GM23338 (cell line): ENCODE data around the gene TMEM59L. TPM values are rescaled to one million over a fixed set of nuclear protein-coding genes. Genes with fewer than 3 reads are reported as not detected.

Experiments
- ATAC-seq: fragments of 200-7000 bp; cut with Tn5 transposase; 3 replicates; pipeline ENCODE4 v1.9.1; 2020
- DNase-seq: peaks from one replicate; pipeline ENCODE4 v3.0.0-alpha.2; 2015; ENCODE audit warnings: low spot score
- H2AFZ ChIP-seq: fragments of 200-600 bp; sonication (generic); 2 replicates; pipeline ENCODE4 v1.8.0; 2016; ENCODE audit warnings: antibody characterized with exemption, mild to moderate bottlenecking, moderate library complexity
- H3F3A ChIP-seq: fragments of 200-600 bp; sonication (generic); replicated peaks from 2 replicates; pipeline ENCODE4 v1.8.0; 2017; ENCODE audit warnings: antibody characterized with exemption, mixed run types, low read depth
- H3K27ac ChIP-seq: fragments of 200-600 bp; sonication (generic); 2 replicates; pipeline ENCODE4 v1.6.1; 2016; ENCODE audit warnings: low read depth
- H3K27me3 ChIP-seq: fragments of 200-600 bp; sonication (generic); 2 replicates; pipeline ENCODE4 v1.8.0; 2016; ENCODE audit warnings: mild to moderate bottlenecking, mixed run types, moderate library complexity; ENCODE audit not compliant: insufficient read depth
- H3K36me3 ChIP-seq: fragments of 200-600 bp; sonication (generic); 2 replicates; pipeline ENCODE4 v1.8.0; 2016; ENCODE audit warnings: mild to moderate bottlenecking; ENCODE audit not compliant: insufficient read depth
- H3K4me1 ChIP-seq: fragments of 200-600 bp; sonication (generic); 2 replicates; pipeline ENCODE4 v1.8.0; 2016; ENCODE audit warnings: mild to moderate bottlenecking, moderate library complexity; ENCODE audit not compliant: insufficient read depth
- H3K4me2 ChIP-seq: fragments of 200-600 bp; sonication (generic); 2 replicates; pipeline ENCODE4 v1.7.1; 2017; ENCODE audit warnings: mixed run types
- H3K4me3 ChIP-seq: fragments of 200-600 bp; sonication (generic); 2 replicates; pipeline ENCODE4 v1.6.1; 2016; ENCODE audit warnings: mixed run types
- H3K79me2 ChIP-seq: fragments of 200-600 bp; sonication (generic); replicated peaks from 2 replicates; pipeline ENCODE4 v1.8.0; 2017; ENCODE audit warnings: mild to moderate bottlenecking; ENCODE audit not compliant: insufficient read depth
- H3K9me2 ChIP-seq: fragments of 200-600 bp; sonication (generic); 2 replicates; pipeline ENCODE4 v1.8.0; 2017; ENCODE audit not compliant: insufficient read depth
- H4K20me1 ChIP-seq: fragments of 200-600 bp; sonication (generic); replicated peaks from 2 replicates; pipeline ENCODE4 v1.8.0; 2017; ENCODE audit warnings: mild to moderate bottlenecking; ENCODE audit not compliant: insufficient read depth
- H3K27ac Mint-ChIP-seq: 2 replicates; pipeline ENCODE4 v1.8.0; 2020; ENCODE audit warnings: inconsistent platforms, mild to moderate bottlenecking, moderate library complexity, mixed read lengths
- H3K27me3 Mint-ChIP-seq: 3 replicates; pipeline ENCODE4 v1.8.0; 2022; ENCODE audit warnings: low read depth, mild to moderate bottlenecking, moderate library complexity, mixed read lengths, inconsistent platforms; ENCODE audit not compliant: insufficient read depth, poor library complexity
- H3K36me3 Mint-ChIP-seq: 3 replicates; pipeline ENCODE4 v1.8.0; 2021; ENCODE audit warnings: low read depth, mild to moderate bottlenecking, inconsistent platforms, moderate library complexity, mixed read lengths
- H3K4me1 Mint-ChIP-seq: 3 replicates; pipeline ENCODE4 v1.8.0; 2020; ENCODE audit warnings: mild to moderate bottlenecking, inconsistent platforms, mixed read lengths
- H3K4me3 Mint-ChIP-seq: 3 replicates; pipeline ENCODE4 v1.8.0; 2021; ENCODE audit warnings: moderate library complexity, mild to moderate bottlenecking, inconsistent platforms, mixed read lengths
- H3K9me3 Mint-ChIP-seq: 3 replicates; pipeline ENCODE4 v1.8.0; 2020; ENCODE audit warnings: moderate library complexity, mild to moderate bottlenecking, inconsistent platforms, mixed read lengths
- CREB1 ChIP-seq: fragments of 250-450 bp; sonication (Bioruptor Pico); IDR thresholded peaks from 2 replicates; pipeline ENCODE4 v1.5.0; 2020; ENCODE audit warnings: low read depth, mild to moderate bottlenecking, moderate library complexity
- EZH2 ChIP-seq: fragments of 200-600 bp; sonication (generic); IDR thresholded peaks from one replicate; pipeline ENCODE4 v1.8.0; 2017; ENCODE audit warnings: antibody characterized with exemption, mild to moderate bottlenecking, low read depth; ENCODE audit not compliant: unreplicated experiment
- JUNB ChIP-seq: IDR thresholded peaks from one replicate; pipeline ENCODE4 v1.6.1; 2016; ENCODE audit warnings: antibody characterized with exemption; ENCODE audit not compliant: unreplicated experiment
- NANOG ChIP-seq: IDR thresholded peaks from 2 replicates; pipeline ENCODE4 v1.6.1; 2016; ENCODE audit warnings: antibody characterized with exemption, borderline replicate concordance
- POLR2AphosphoS5 ChIP-seq: IDR thresholded peaks from 2 replicates; pipeline ENCODE4 v1.6.1; 2016; ENCODE audit warnings: antibody characterized with exemption, low read depth
- STAT1 ChIP-seq: IDR thresholded peaks from one replicate; pipeline ENCODE4 v1.6.1; 2016; ENCODE audit warnings: antibody characterized with exemption; ENCODE audit not compliant: unreplicated experiment
- ZNF114 ChIP-seq: fragments of 250-450 bp; sonication (Bioruptor Pico); IDR thresholded peaks from 2 replicates; pipeline ENCODE4 v1.5.0; 2020; ENCODE audit warnings: mild to moderate bottlenecking, moderate library complexity
- ZNF331 ChIP-seq: fragments of 250-450 bp; sonication (Bioruptor Pico); IDR thresholded peaks from 2 replicates; pipeline ENCODE4 v1.5.0; 2020; ENCODE audit warnings: low read depth, mild to moderate bottlenecking, moderate library complexity
- polyA plus RNA-seq: library from polyadenylated mRNA; unstranded; fragments of >200 nt; fragmentation: Nextera tagmentation; extraction: Ambion mirVana; gene quantifications from 2 replicates; pipeline ENCODE4 v1.2.1, GENCODE V29; 2016
- total RNA-seq: library from RNA; depleted of rRNA; stranded (reverse); fragments of >200 nt; shearing (Covaris generic); gene quantifications from 2 replicates; pipeline ENCODE4 v1.2.3, GENCODE V29; 2014
- TF ChIP-seq, protein P1 (sequence below): IDR thresholded peaks from 2 replicates; pipeline ENCODE4 v1.6.1; 2016; ENCODE audit warnings: antibody characterized with exemption
- TF ChIP-seq, protein P2 (sequence below): IDR thresholded peaks from one replicate; pipeline ENCODE4 v1.6.1; 2018; ENCODE audit warnings: antibody characterized with exemption; ENCODE audit not compliant: unreplicated experiment
- TF ChIP-seq, protein P3 (sequence below), 2 experiments: fragments of 200-600 bp in 1 of 2; sonication (generic) in 1 of 2; conservative IDR thresholded peaks; 2 replicates each; pipeline versions ENCODE4 v1.5.1 to v1.6.1; 2016 to 2017; ENCODE audit warnings: antibody characterized with exemption in 2 of 2, low read depth in 2 of 2, mild to moderate bottlenecking in 2 of 2, moderate library complexity in 1 of 2

TMEM59L gene
- total and polyA plus RNA-seq, 2 experiments from 2014 or later, result 9.8 to 15.7 TPM

- Histone ChIP-seq H3K36me3 (no peaks in the 10 kb centered on the region), H3K79me2 (no peaks in the 10 kb centered on the region), H3K27ac (no peak overlapping the region), H3K9me2 (no peaks in the 10 kb centered on the region), H3F3A (0 out of 2 replicates have a peak, but pooled peaks cover 3% of the 10 kb centered on the region), H4K20me1 (no peaks in the 10 kb centered on the region; the same call in 1 of the 2 replicates), H3K4me3 (no peak overlapping the region), H3K4me2 (no peak overlapping the region), H2AFZ (no peak overlapping the region), H3K4me1 (no peaks in the 10 kb centered on the region), H3K27me3 (no peaks in the 10 kb centered on the region)
- Mint-ChIP-seq H3K4me1 (peaks cover 12% of the 10 kb centered on the region), H3K4me3 (no peak overlapping the region), H3K36me3 (peaks cover 7% of the 10 kb centered on the region; the same call in 2 of the 3 replicates), H3K27me3 (peaks cover 2% of the 10 kb centered on the region), H3K9me3 (no peaks in the 10 kb centered on the region), H3K27ac (no peak overlapping the region)
- TF ChIP-seq, protein P1, sequence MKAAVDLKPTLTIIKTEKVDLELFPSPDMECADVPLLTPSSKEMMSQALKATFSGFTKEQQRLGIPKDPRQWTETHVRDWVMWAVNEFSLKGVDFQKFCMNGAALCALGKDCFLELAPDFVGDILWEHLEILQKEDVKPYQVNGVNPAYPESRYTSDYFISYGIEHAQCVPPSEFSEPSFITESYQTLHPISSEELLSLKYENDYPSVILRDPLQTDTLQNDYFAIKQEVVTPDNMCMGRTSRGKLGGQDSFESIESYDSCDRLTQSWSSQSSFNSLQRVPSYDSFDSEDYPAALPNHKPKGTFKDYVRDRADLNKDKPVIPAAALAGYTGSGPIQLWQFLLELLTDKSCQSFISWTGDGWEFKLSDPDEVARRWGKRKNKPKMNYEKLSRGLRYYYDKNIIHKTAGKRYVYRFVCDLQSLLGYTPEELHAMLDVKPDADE, result no peak
- DNase-seq (no peak), ATAC-seq (no peak)
These were observed 51.4 kb downstream of the TMEM59L start for GRCh38 chr19:18663940-18664530.

DNA sequence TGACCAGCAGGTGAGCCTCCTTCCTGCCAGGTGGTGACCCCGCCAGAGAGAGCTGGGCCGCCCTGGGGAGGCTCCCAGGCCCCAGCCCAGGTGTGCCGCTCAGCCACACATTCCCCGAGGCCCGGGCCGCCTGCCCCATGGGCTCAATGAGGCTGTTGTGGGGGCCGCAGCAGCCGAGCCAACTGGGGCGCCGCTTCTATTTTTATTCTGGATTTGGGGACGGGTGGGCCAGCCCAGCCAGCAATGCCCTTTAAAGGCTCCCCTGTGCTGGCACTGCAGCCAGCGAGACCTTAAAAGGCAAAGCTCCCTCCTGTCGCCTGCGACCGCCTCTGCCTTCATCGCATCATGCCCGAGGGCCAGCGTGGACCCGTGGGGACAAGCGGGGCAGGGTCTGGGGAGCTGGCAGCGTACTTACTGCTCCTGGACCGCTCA is 53.1 kb downstream of the TMEM59L start:
- H3K27me3 ChIP-seq, result no peaks in the 10 kb centered on the region
- H3K4me2 ChIP-seq, result no peak overlapping the region
- no peaks in the 10 kb centered on the region for H3K4me1 ChIP-seq
- H3K27ac ChIP-seq, result no peak overlapping the region
- H3K27ac Mint-ChIP-seq, result no peak overlapping the region
- H3K9me3 Mint-ChIP-seq, result no peaks in the 10 kb centered on the region
- ATAC-seq, result no peak
- DNase-seq, result no peak
- peaks cover 8% of the 10 kb centered on the region for H3K4me1 Mint-ChIP-seq
- no peaks in the 10 kb centered on the region for H3K9me2 ChIP-seq
- no peak overlapping the region for H2AFZ ChIP-seq
- peaks cover 2% of the 10 kb centered on the region for H3K27me3 Mint-ChIP-seq
- H4K20me1 ChIP-seq, result no peaks in the 10 kb centered on the region
- peaks cover 10% of the 10 kb centered on the region; the same call in 2 of the 3 replicates for H3K36me3 Mint-ChIP-seq
- H3F3A ChIP-seq, result 0 out of 2 replicates have a peak, but pooled peaks cover 5% of the 10 kb centered on the region
- H3K79me2 ChIP-seq, result no peaks in the 10 kb centered on the region
- H3K4me3 Mint-ChIP-seq, result no peak overlapping the region
- H3K36me3 ChIP-seq, result no peaks in the 10 kb centered on the region
- H3K4me3 ChIP-seq, result no peak overlapping the region
- TF ChIP-seq ZNF114 (CRISPR knock-in tag) (no peak), ZNF331 (CRISPR knock-in tag) (no peak), NANOG (no peak), STAT1 (no peak), EZH2 (no peak), POLR2AphosphoS5 (no peak), JUNB (no peak), CREB1 (no peak)
- TF ChIP-seq, protein P1, result no peak
- TF ChIP-seq, protein P2, sequence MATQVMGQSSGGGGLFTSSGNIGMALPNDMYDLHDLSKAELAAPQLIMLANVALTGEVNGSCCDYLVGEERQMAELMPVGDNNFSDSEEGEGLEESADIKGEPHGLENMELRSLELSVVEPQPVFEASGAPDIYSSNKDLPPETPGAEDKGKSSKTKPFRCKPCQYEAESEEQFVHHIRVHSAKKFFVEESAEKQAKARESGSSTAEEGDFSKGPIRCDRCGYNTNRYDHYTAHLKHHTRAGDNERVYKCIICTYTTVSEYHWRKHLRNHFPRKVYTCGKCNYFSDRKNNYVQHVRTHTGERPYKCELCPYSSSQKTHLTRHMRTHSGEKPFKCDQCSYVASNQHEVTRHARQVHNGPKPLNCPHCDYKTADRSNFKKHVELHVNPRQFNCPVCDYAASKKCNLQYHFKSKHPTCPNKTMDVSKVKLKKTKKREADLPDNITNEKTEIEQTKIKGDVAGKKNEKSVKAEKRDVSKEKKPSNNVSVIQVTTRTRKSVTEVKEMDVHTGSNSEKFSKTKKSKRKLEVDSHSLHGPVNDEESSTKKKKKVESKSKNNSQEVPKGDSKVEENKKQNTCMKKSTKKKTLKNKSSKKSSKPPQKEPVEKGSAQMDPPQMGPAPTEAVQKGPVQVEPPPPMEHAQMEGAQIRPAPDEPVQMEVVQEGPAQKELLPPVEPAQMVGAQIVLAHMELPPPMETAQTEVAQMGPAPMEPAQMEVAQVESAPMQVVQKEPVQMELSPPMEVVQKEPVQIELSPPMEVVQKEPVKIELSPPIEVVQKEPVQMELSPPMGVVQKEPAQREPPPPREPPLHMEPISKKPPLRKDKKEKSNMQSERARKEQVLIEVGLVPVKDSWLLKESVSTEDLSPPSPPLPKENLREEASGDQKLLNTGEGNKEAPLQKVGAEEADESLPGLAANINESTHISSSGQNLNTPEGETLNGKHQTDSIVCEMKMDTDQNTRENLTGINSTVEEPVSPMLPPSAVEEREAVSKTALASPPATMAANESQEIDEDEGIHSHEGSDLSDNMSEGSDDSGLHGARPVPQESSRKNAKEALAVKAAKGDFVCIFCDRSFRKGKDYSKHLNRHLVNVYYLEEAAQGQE, result no peak
- TF ChIP-seq, protein P3, sequence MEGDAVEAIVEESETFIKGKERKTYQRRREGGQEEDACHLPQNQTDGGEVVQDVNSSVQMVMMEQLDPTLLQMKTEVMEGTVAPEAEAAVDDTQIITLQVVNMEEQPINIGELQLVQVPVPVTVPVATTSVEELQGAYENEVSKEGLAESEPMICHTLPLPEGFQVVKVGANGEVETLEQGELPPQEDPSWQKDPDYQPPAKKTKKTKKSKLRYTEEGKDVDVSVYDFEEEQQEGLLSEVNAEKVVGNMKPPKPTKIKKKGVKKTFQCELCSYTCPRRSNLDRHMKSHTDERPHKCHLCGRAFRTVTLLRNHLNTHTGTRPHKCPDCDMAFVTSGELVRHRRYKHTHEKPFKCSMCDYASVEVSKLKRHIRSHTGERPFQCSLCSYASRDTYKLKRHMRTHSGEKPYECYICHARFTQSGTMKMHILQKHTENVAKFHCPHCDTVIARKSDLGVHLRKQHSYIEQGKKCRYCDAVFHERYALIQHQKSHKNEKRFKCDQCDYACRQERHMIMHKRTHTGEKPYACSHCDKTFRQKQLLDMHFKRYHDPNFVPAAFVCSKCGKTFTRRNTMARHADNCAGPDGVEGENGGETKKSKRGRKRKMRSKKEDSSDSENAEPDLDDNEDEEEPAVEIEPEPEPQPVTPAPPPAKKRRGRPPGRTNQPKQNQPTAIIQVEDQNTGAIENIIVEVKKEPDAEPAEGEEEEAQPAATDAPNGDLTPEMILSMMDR (conservative IDR thresholded peaks at IDR 0.05; ENCODE audit: low read depth in 2 of 2), result no peak
